ENCODE data around the gene HOXB2.

Gene HOXB2

GRCh38 chr17:48505788-48506187 is 39.1 kb downstream of the HOXB2 start:
- no peak overlapping the region for H3K4me3 ChIP-seq
- no peak overlapping the region for H3K27ac ChIP-seq
- no peak for TF ChIP-seq FOXP2 (optimal IDR thresholded peaks at IDR 0.05; ENCODE audit: control extremely low read depth, extremely low read length, insufficient read depth)
- TF ChIP-seq EZH2 (IDR thresholded peaks at IDR 0.05), result no peak
- no peak for TF ChIP-seq POLR2AphosphoS5 (IDR thresholded peaks at IDR 0.05; ENCODE audit: borderline replicate concordance, low read depth, low read length)
- no peak overlapping the region for H3K9ac ChIP-seq (ENCODE audit: insufficient read length)
- no peaks in the 10 kb centered on the region for H3K36me3 ChIP-seq (ENCODE audit: insufficient read depth, low read length)
- no peak for DNase-seq (ENCODE audit: low read depth, low spot score)
- H3K9me3 ChIP-seq (ENCODE audit: low read depth, low read length), result no peaks in the 10 kb centered on the region

GRCh38 chr17:48504953-48505352 is 40.0 kb downstream of the HOXB2 start:
- H3K9ac ChIP-seq (ENCODE audit: insufficient read length), result no peak overlapping the region
- no peak for DNase-seq (ENCODE audit: low read depth, low spot score)
- TF ChIP-seq POLR2AphosphoS5 (IDR thresholded peaks at IDR 0.05; ENCODE audit: borderline replicate concordance, low read depth, low read length) (no peak), FOXP2 (optimal IDR thresholded peaks at IDR 0.05; ENCODE audit: control extremely low read depth, extremely low read length, insufficient read depth) (no peak), EZH2 (IDR thresholded peaks at IDR 0.05) (no peak)
- no peak overlapping the region for H3K27ac ChIP-seq
- H3K9me3 ChIP-seq (ENCODE audit: low read depth, low read length), result no peaks in the 10 kb centered on the region
- H3K4me3 ChIP-seq, result no peak overlapping the region
- no peaks in the 10 kb centered on the region for H3K36me3 ChIP-seq (ENCODE audit: insufficient read depth, low read length)

- H3K9ac ChIP-seq (ENCODE audit: insufficient read length), result no peak overlapping the region
- no peak for DNase-seq (ENCODE audit: low read depth, low spot score)
- no peaks in the 10 kb centered on the region for H3K36me3 ChIP-seq (ENCODE audit: insufficient read depth, low read length)
- no peak for TF ChIP-seq EZH2 (IDR thresholded peaks at IDR 0.05)
- TF ChIP-seq FOXP2 (optimal IDR thresholded peaks at IDR 0.05; ENCODE audit: control extremely low read depth, extremely low read length, insufficient read depth), result no peak
- TF ChIP-seq POLR2AphosphoS5 (IDR thresholded peaks at IDR 0.05; ENCODE audit: borderline replicate concordance, low read depth, low read length), result no peak
- H3K4me3 ChIP-seq, result no peak overlapping the region
- H3K9me3 ChIP-seq (ENCODE audit: low read depth, low read length), result no peaks in the 10 kb centered on the region
- no peak overlapping the region for H3K27ac ChIP-seq
Measured at GRCh38 chr17:48503747-48504146, 41.2 kb downstream of the HOXB2 start.

- no peak for TF ChIP-seq FOXP2 (optimal IDR thresholded peaks at IDR 0.05; ENCODE audit: control extremely low read depth, extremely low read length, insufficient read depth)
- TF ChIP-seq EZH2 (IDR thresholded peaks at IDR 0.05), result no peak
- no peak for TF ChIP-seq POLR2AphosphoS5 (IDR thresholded peaks at IDR 0.05; ENCODE audit: borderline replicate concordance, low read depth, low read length)
- Histone ChIP-seq H3K4me3 (no peak overlapping the region), H3K27ac (no peak overlapping the region), H3K9me3 (ENCODE audit: low read depth, low read length) (no peaks in the 10 kb centered on the region), H3K36me3 (ENCODE audit: insufficient read depth, low read length) (no peaks in the 10 kb centered on the region), H3K9ac (ENCODE audit: insufficient read length) (no peak overlapping the region)
- DNase-seq (ENCODE audit: low read depth, low spot score), result no peak
Measured at GRCh38 chr17:48502901-48503300, 42.0 kb downstream of the HOXB2 start.

- DNase-seq (ENCODE audit: low read depth, low spot score), result no peak
- no peaks in the 10 kb centered on the region for H3K36me3 ChIP-seq (ENCODE audit: insufficient read depth, low read length)
- H3K27ac ChIP-seq, result no peak overlapping the region
- no peak overlapping the region for H3K4me3 ChIP-seq
- H3K9ac ChIP-seq (ENCODE audit: insufficient read length), result no peak overlapping the region
- TF ChIP-seq FOXP2 (optimal IDR thresholded peaks at IDR 0.05; ENCODE audit: control extremely low read depth, extremely low read length, insufficient read depth) (no peak), EZH2 (IDR thresholded peaks at IDR 0.05) (no peak), POLR2AphosphoS5 (IDR thresholded peaks at IDR 0.05; ENCODE audit: borderline replicate concordance, low read depth, low read length) (no peak)
- no peaks in the 10 kb centered on the region for H3K9me3 ChIP-seq (ENCODE audit: low read depth, low read length)
Measured at GRCh38 chr17:48502312-48502711, 42.6 kb downstream of the HOXB2 start.

GRCh38 chr17:48500435-48501426 is 44.2 kb downstream of the HOXB2 start:
- Histone ChIP-seq H3K36me3 (ENCODE audit: insufficient read depth, low read length) (no peaks in the 10 kb centered on the region), H3K4me3 (no peak overlapping the region), H3K9ac (ENCODE audit: insufficient read length) (no peak overlapping the region), H3K27ac (no peak overlapping the region), H3K9me3 (ENCODE audit: low read depth, low read length) (no peaks in the 10 kb centered on the region)
- no peak for DNase-seq (ENCODE audit: low read depth, low spot score)
- TF ChIP-seq POLR2AphosphoS5 (IDR thresholded peaks at IDR 0.05; ENCODE audit: borderline replicate concordance, low read depth, low read length), result no peak
- TF ChIP-seq FOXP2 (optimal IDR thresholded peaks at IDR 0.05; ENCODE audit: control extremely low read depth, extremely low read length, insufficient read depth), result no peak
- TF ChIP-seq EZH2 (IDR thresholded peaks at IDR 0.05), result no peak

- H3K4me3 ChIP-seq, result no peak overlapping the region
- no peak overlapping the region for H3K27ac ChIP-seq
- DNase-seq (ENCODE audit: low read depth, low spot score), result no peak
- no peak overlapping the region for H3K9ac ChIP-seq (ENCODE audit: insufficient read length)
- H3K9me3 ChIP-seq (ENCODE audit: low read depth, low read length), result no peaks in the 10 kb centered on the region
- TF ChIP-seq FOXP2 (optimal IDR thresholded peaks at IDR 0.05; ENCODE audit: control extremely low read depth, extremely low read length, insufficient read depth), result no peak
- TF ChIP-seq EZH2 (IDR thresholded peaks at IDR 0.05), result no peak
- H3K36me3 ChIP-seq (ENCODE audit: insufficient read depth, low read length), result no peaks in the 10 kb centered on the region
Measured at GRCh38 chr17:48499735-48500434, 45.0 kb downstream of the HOXB2 start.

- H3K27ac ChIP-seq, result no peak overlapping the region
- H3K36me3 ChIP-seq (ENCODE audit: insufficient read depth, low read length), result no peaks in the 10 kb centered on the region
- H3K9me3 ChIP-seq (ENCODE audit: low read depth, low read length), result no peaks in the 10 kb centered on the region
- TF ChIP-seq EZH2 (IDR thresholded peaks at IDR 0.05) (no peak), FOXP2 (optimal IDR thresholded peaks at IDR 0.05; ENCODE audit: control extremely low read depth, extremely low read length, insufficient read depth) (no peak), POLR2AphosphoS5 (IDR thresholded peaks at IDR 0.05; ENCODE audit: borderline replicate concordance, low read depth, low read length) (no peak)
- no peak for DNase-seq (ENCODE audit: low read depth, low spot score)
- H3K4me3 ChIP-seq, result no peak overlapping the region
- H3K9ac ChIP-seq (ENCODE audit: insufficient read length), result no peak overlapping the region
Measured at GRCh38 chr17:48499248-48499647, 45.7 kb downstream of the HOXB2 start.
